Loucy (cell line): ENCODE measurements around the gene SPAG6.

Experiments used
- H2AFZ ChIP-seq: fragments of 200-600 bp; sonication (generic); 2 replicates; pipeline ENCODE4 v1.6.0; 2016; ENCODE audit warnings: antibody characterized with exemption, mild to moderate bottlenecking, low read length, moderate library complexity
- H3F3A ChIP-seq: fragments of 200-600 bp; 2 replicates; pipeline ENCODE4 v1.6.0; 2016; ENCODE audit warnings: antibody characterized with exemption, low read depth, mild to moderate bottlenecking
- H3K27me3 ChIP-seq: fragments of 200-600 bp; sonication (generic); 2 replicates; pipeline ENCODE4 v1.6.1; 2014; ENCODE audit warnings: low read length, mild to moderate bottlenecking; ENCODE audit not compliant: insufficient read depth, poor library complexity, severe bottlenecking
- H3K36me3 ChIP-seq: fragments of 200-600 bp; sonication (generic); 2 replicates; pipeline ENCODE4 v1.6.1; 2016; ENCODE audit warnings: low read length; ENCODE audit not compliant: insufficient read depth
- H3K4me1 ChIP-seq: fragments of 200-600 bp; sonication (generic); 2 replicates; pipeline ENCODE4 v1.5.1; 2014; ENCODE audit warnings: low read length, mild to moderate bottlenecking; ENCODE audit not compliant: insufficient read depth, poor library complexity, severe bottlenecking
- H3K4me2 ChIP-seq: fragments of 200-600 bp; sonication (generic); 2 replicates; pipeline ENCODE4 v1.6.0; 2014; ENCODE audit warnings: antibody characterized with exemption, low read length, low read depth, mild to moderate bottlenecking; ENCODE audit not compliant: poor library complexity, severe bottlenecking
- H3K4me3 ChIP-seq: fragments of 200-600 bp; sonication (generic); 2 replicates; pipeline ENCODE4 v1.5.1; 2014; ENCODE audit warnings: low read length, mild to moderate bottlenecking, mixed read lengths; ENCODE audit not compliant: poor library complexity, severe bottlenecking
- H3K79me2 ChIP-seq: fragments of 200-600 bp; sonication (generic); 2 replicates; pipeline ENCODE4 v1.6.1; 2014; ENCODE audit warnings: low read length; ENCODE audit not compliant: insufficient read depth
- H3K9ac ChIP-seq: fragments of 200-600 bp; sonication (generic); 2 replicates; pipeline ENCODE4 v1.6.0; 2014; ENCODE audit warnings: mild to moderate bottlenecking, low read depth, low read length, moderate library complexity; ENCODE audit not compliant: poor library complexity, severe bottlenecking
- H3K9me2 ChIP-seq: fragments of 200-600 bp; sonication (generic); replicated peaks from 2 replicates; pipeline ENCODE4 v1.6.1; 2016; ENCODE audit warnings: low read depth, low read length, mixed read lengths
- H3K9me3 ChIP-seq: fragments of 200-600 bp; sonication (generic); 2 replicates; pipeline ENCODE4 v1.6.1; 2014; ENCODE audit warnings: mild to moderate bottlenecking, antibody characterized with exemption, low read length, low read depth; ENCODE audit not compliant: insufficient read depth
- H4K20me1 ChIP-seq: fragments of 200-600 bp; sonication (generic); 2 replicates; pipeline ENCODE4 v1.6.0; 2014; ENCODE audit warnings: antibody characterized with exemption, low read length, mild to moderate bottlenecking; ENCODE audit not compliant: insufficient read depth, poor library complexity, severe bottlenecking
- CTCF ChIP-seq: fragments of 200-600 bp; sonication (generic); conservative IDR thresholded peaks from 2 replicates; pipeline ENCODE4 v1.5.1; 2014; ENCODE audit warnings: mild to moderate bottlenecking, antibody characterized with exemption, low read length
- EZH2phosphoT487 ChIP-seq: fragments of 200-600 bp; IDR thresholded peaks from 2 replicates; pipeline ENCODE4 v1.6.1; 2018; ENCODE audit warnings: antibody characterized with exemption, mild to moderate bottlenecking, moderate library complexity, borderline replicate concordance

SPAG6 gene

GRCh38 chr10:22310928-22311327, 34.4 kb upstream of the SPAG6 start:
- no peaks in the 10 kb centered on the region for H3K9me2 ChIP-seq
- H3K4me3 ChIP-seq: peak overlapping the region; percentile 57
- peak overlapping the region; percentile 13; the same call in 1 of the 2 replicates for H2AFZ ChIP-seq
- H3K27me3 ChIP-seq: no peaks in the 10 kb centered on the region
- no peak for TF ChIP-seq EZH2phosphoT487
- peak overlapping the region; percentile 94 for H3K9ac ChIP-seq
- H3K4me2 ChIP-seq: peak overlapping the region; percentile 72
- no peaks in the 10 kb centered on the region for H3K36me3 ChIP-seq
- no peaks in the 10 kb centered on the region for H4K20me1 ChIP-seq
- peaks cover 57% of the 10 kb centered on the region for H3K4me1 ChIP-seq
- H3K9me3 ChIP-seq: no peaks in the 10 kb centered on the region
- H3K79me2 ChIP-seq: peaks cover 59% of the 10 kb centered on the region
- H3F3A ChIP-seq: no peaks in the 10 kb centered on the region

GRCh38 chr10:22314852-22315251, 30.4 kb upstream of the SPAG6 start:
- Histone ChIP-seq H3K4me3 (peak overlapping the region; percentile 78), H3K79me2 (peaks cover 87% of the 10 kb centered on the region), H3K4me1 (peaks cover 38% of the 10 kb centered on the region), H4K20me1 (peaks cover 6% of the 10 kb centered on the region), H3K9ac (peak overlapping the region; percentile 94), H3K36me3 (0 out of 2 replicates have a peak, but pooled peaks cover 5% of the 10 kb centered on the region), H3K9me2 (no peaks in the 10 kb centered on the region), H3K4me2 (peak overlapping the region; percentile 74), H3K9me3 (no peaks in the 10 kb centered on the region), H3K27me3 (no peaks in the 10 kb centered on the region), H2AFZ (no peak overlapping the region), H3F3A (no peaks in the 10 kb centered on the region)
- no peak for TF ChIP-seq EZH2phosphoT487
- no peak for TF ChIP-seq CTCF

GRCh38 chr10:22315455-22316285, 29.6 kb upstream of the SPAG6 start:
- H3K9me3 ChIP-seq: no peaks in the 10 kb centered on the region
- peaks cover 6% of the 10 kb centered on the region for H4K20me1 ChIP-seq
- H3K4me2 ChIP-seq: peak overlapping the region; percentile 74
- no peaks in the 10 kb centered on the region for H3F3A ChIP-seq
- H3K4me1 ChIP-seq: peaks cover 32% of the 10 kb centered on the region
- TF ChIP-seq EZH2phosphoT487: no peak
- no peak for TF ChIP-seq CTCF
- no peaks in the 10 kb centered on the region for H3K9me2 ChIP-seq
- peak overlapping the region; percentile 94 for H3K9ac ChIP-seq
- peaks cover 89% of the 10 kb centered on the region for H3K79me2 ChIP-seq
- 0 out of 2 replicates have a peak, but pooled peaks cover 5% of the 10 kb centered on the region for H3K36me3 ChIP-seq
- no peaks in the 10 kb centered on the region for H3K27me3 ChIP-seq
- H2AFZ ChIP-seq: no peak overlapping the region
- H3K4me3 ChIP-seq: peak overlapping the region; percentile 78
